Neural cell (in vitro differentiated cells): Measurements from ENCODE around the gene LDLRAD4. TPM values are rescaled to one million over a fixed set of nuclear protein-coding genes. Genes with fewer than 3 reads are reported as not detected.

Experiments
- H2AFZ ChIP-seq: fragments of 200-600, 300-800 bp; sonication (generic), shearing (Covaris generic); 2 replicates; pipeline ENCODE4 v1.6.0; 2014; ENCODE audit warnings: low read depth, mild to moderate bottlenecking, antibody characterized with exemption, low read length, moderate library complexity
- H3F3A ChIP-seq: fragments of 200-600 bp; shearing (Covaris generic); 2 replicates; pipeline ENCODE4 v1.6.1; 2016; ENCODE audit warnings: mild to moderate bottlenecking, moderate library complexity, mixed read lengths, antibody characterized with exemption, low read length; ENCODE audit not compliant: insufficient read depth, poor library complexity, severe bottlenecking
- H3K27ac ChIP-seq: fragments of 200-600, 300-800 bp; sonication (generic), shearing (Covaris generic); 2 replicates; pipeline ENCODE4 v1.5.1; 2014; ENCODE audit warnings: mild to moderate bottlenecking, low read length, moderate library complexity
- H3K27me3 ChIP-seq: fragments of 300-800, 200-600 bp; sonication (generic), shearing (Covaris generic); 2 replicates; pipeline ENCODE4 v1.6.0; 2014; ENCODE audit warnings: mild to moderate bottlenecking, low read depth, low read length, moderate library complexity; ENCODE audit not compliant: insufficient read depth
- H3K36me3 ChIP-seq: fragments of 300-800, 200-600 bp; sonication (generic), shearing (Covaris generic); 2 replicates; pipeline ENCODE4 v1.5.1; 2014; ENCODE audit warnings: mild to moderate bottlenecking, antibody characterized with exemption, low read length, moderate library complexity; ENCODE audit not compliant: insufficient read depth
- H3K4me2 ChIP-seq: fragments of 300-800, 200-600 bp; sonication (generic), shearing (Covaris generic); 2 replicates; pipeline ENCODE4 v1.6.0; 2014; ENCODE audit warnings: mild to moderate bottlenecking, low read length
- H3K4me3 ChIP-seq: fragments of 300-800, 200-600 bp; sonication (generic), shearing (Covaris generic); 2 replicates; pipeline ENCODE4 v1.5.1; 2014; ENCODE audit warnings: mild to moderate bottlenecking, low read length, moderate library complexity
- H3K79me2 ChIP-seq: fragments of 200-600 bp; shearing (Covaris generic); replicated peaks from 2 replicates; pipeline ENCODE4 v1.6.0; 2014; ENCODE audit warnings: mild to moderate bottlenecking, low read length, moderate library complexity; ENCODE audit not compliant: insufficient read depth
- H3K9ac ChIP-seq: fragments of 300-800, 200-600 bp; sonication (generic), shearing (Covaris generic); 2 replicates; pipeline ENCODE4 v1.6.1; 2016; ENCODE audit warnings: mild to moderate bottlenecking, low read length, mixed read lengths
- H3K9me2 ChIP-seq: fragments of 200-600 bp; shearing (Covaris generic); 2 replicates; pipeline ENCODE4 v1.6.1; 2016; ENCODE audit warnings: mild to moderate bottlenecking, low read length, mixed read lengths; ENCODE audit not compliant: insufficient read depth
- H3K9me3 ChIP-seq: fragments of 200-600, 300-800 bp; sonication (generic), shearing (Covaris generic); 2 replicates; pipeline ENCODE4 v1.6.1; 2016; ENCODE audit warnings: mild to moderate bottlenecking, mixed run types, low read length, moderate library complexity, mixed read lengths
- H4K20me1 ChIP-seq: fragments of 200-600 bp; shearing (Covaris generic); 2 replicates; pipeline ENCODE4 v1.6.1; 2016; ENCODE audit warnings: mild to moderate bottlenecking, mixed run types; ENCODE audit not compliant: insufficient read depth
- EP300 ChIP-seq: fragments of 450-650 bp; conservative IDR thresholded peaks from 2 replicates; pipeline ENCODE4 v1.6.1; 2014; ENCODE audit warnings: antibody characterized with exemption, mild to moderate bottlenecking, moderate library complexity; ENCODE audit not compliant: poor library complexity, severe bottlenecking
- EZH2 ChIP-seq: fragments of 200-600, 300-800 bp; shearing (Covaris generic), sonication (generic); IDR thresholded peaks from 2 replicates; pipeline ENCODE4 v1.6.1; 2014; ENCODE audit warnings: antibody characterized with exemption, low read length, borderline replicate concordance, mild to moderate bottlenecking; ENCODE audit not compliant: insufficient read depth, poor library complexity, severe bottlenecking
- MXI1 ChIP-seq: fragments of 450-650 bp; conservative IDR thresholded peaks from 2 replicates; pipeline ENCODE4 v1.6.1; 2014; ENCODE audit warnings: antibody characterized with exemption, mild to moderate bottlenecking; ENCODE audit not compliant: poor library complexity, severe bottlenecking
- POLR2AphosphoS5 ChIP-seq: IDR thresholded peaks from 2 replicates; pipeline ENCODE4 v1.6.1; 2012
- RAD21 ChIP-seq: fragments of 450-650 bp; conservative IDR thresholded peaks from 2 replicates; pipeline ENCODE4 v1.6.1; 2014; ENCODE audit warnings: antibody characterized with exemption, mild to moderate bottlenecking, moderate library complexity
- SMC3 ChIP-seq: fragments of 450-650 bp; conservative IDR thresholded peaks from 2 replicates; pipeline ENCODE4 v1.6.1; 2014; ENCODE audit warnings: antibody characterized with exemption, mild to moderate bottlenecking, moderate library complexity; ENCODE audit not compliant: poor library complexity
- TAF1 ChIP-seq: IDR thresholded peaks from 2 replicates; pipeline ENCODE4 v1.6.1; 2012; ENCODE audit warnings: low read depth
- polyA plus RNA-seq: library from polyadenylated mRNA; depleted of rRNA; stranded (reverse); fragments of >200 nt; gene quantifications from 2 replicates; pipeline ENCODE4 v1.2.3, GENCODE V29; 2014
- TF ChIP-seq, protein P1 (sequence below): fragments of 450-650 bp; IDR thresholded peaks from 2 replicates; pipeline ENCODE4 v1.5.1; 2014; ENCODE audit warnings: antibody characterized with exemption, mild to moderate bottlenecking, moderate library complexity; ENCODE audit not compliant: poor library complexity, severe bottlenecking
- TF ChIP-seq, protein P2 (sequence below): IDR thresholded peaks from 2 replicates; pipeline ENCODE4 v1.6.1; 2012; ENCODE audit warnings: borderline replicate concordance

LDLRAD4 gene
- polyA plus RNA-seq, 1 donor from 2014 or later: 3.7 TPM

DNA sequence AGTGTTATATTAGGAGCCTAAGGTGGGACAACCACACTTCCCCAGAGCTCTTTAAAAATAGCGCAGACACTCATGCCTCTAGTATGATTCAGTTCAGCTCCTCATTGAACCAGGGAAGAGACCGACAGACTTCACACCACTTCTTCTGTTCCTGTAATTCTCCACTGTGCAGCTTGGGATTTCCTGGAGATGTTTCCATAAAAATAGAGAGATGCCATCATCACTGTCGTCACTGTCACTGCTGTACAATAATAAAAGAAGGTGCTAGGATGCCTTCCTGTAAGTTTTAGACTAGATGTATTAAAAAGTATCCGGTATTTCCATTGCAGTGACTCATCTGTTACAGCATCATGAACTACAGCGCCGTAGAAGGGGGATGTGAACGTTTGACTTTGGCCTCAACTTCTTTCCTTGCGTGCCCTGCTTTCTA lies 396.9 kb downstream of the LDLRAD4 start:
- Histone ChIP-seq H3K27ac (no peak overlapping the region), H4K20me1 (no peaks in the 10 kb centered on the region), H3K9ac (no peak overlapping the region), H3K27me3 (peaks cover 6% of the 10 kb centered on the region), H3K4me2 (no peak overlapping the region), H3K9me3 (no peaks in the 10 kb centered on the region), H3K9me2 (no peaks in the 10 kb centered on the region), H3K4me3 (no peak overlapping the region), H3F3A (no peaks in the 10 kb centered on the region), H3K79me2 (no peaks in the 10 kb centered on the region), H2AFZ (no peak overlapping the region), H3K36me3 (no peaks in the 10 kb centered on the region)
- TF ChIP-seq RAD21: no peak
- no peak for TF ChIP-seq POLR2AphosphoS5
- TF ChIP-seq, protein P1, sequence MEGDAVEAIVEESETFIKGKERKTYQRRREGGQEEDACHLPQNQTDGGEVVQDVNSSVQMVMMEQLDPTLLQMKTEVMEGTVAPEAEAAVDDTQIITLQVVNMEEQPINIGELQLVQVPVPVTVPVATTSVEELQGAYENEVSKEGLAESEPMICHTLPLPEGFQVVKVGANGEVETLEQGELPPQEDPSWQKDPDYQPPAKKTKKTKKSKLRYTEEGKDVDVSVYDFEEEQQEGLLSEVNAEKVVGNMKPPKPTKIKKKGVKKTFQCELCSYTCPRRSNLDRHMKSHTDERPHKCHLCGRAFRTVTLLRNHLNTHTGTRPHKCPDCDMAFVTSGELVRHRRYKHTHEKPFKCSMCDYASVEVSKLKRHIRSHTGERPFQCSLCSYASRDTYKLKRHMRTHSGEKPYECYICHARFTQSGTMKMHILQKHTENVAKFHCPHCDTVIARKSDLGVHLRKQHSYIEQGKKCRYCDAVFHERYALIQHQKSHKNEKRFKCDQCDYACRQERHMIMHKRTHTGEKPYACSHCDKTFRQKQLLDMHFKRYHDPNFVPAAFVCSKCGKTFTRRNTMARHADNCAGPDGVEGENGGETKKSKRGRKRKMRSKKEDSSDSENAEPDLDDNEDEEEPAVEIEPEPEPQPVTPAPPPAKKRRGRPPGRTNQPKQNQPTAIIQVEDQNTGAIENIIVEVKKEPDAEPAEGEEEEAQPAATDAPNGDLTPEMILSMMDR: no peak
- TF ChIP-seq EP300: no peak
- TF ChIP-seq, protein P2, sequence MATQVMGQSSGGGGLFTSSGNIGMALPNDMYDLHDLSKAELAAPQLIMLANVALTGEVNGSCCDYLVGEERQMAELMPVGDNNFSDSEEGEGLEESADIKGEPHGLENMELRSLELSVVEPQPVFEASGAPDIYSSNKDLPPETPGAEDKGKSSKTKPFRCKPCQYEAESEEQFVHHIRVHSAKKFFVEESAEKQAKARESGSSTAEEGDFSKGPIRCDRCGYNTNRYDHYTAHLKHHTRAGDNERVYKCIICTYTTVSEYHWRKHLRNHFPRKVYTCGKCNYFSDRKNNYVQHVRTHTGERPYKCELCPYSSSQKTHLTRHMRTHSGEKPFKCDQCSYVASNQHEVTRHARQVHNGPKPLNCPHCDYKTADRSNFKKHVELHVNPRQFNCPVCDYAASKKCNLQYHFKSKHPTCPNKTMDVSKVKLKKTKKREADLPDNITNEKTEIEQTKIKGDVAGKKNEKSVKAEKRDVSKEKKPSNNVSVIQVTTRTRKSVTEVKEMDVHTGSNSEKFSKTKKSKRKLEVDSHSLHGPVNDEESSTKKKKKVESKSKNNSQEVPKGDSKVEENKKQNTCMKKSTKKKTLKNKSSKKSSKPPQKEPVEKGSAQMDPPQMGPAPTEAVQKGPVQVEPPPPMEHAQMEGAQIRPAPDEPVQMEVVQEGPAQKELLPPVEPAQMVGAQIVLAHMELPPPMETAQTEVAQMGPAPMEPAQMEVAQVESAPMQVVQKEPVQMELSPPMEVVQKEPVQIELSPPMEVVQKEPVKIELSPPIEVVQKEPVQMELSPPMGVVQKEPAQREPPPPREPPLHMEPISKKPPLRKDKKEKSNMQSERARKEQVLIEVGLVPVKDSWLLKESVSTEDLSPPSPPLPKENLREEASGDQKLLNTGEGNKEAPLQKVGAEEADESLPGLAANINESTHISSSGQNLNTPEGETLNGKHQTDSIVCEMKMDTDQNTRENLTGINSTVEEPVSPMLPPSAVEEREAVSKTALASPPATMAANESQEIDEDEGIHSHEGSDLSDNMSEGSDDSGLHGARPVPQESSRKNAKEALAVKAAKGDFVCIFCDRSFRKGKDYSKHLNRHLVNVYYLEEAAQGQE: no peak
- TF ChIP-seq MXI1: no peak
- no peak for TF ChIP-seq TAF1
- TF ChIP-seq SMC3: no peak
- no peak for TF ChIP-seq EZH2

DNA sequence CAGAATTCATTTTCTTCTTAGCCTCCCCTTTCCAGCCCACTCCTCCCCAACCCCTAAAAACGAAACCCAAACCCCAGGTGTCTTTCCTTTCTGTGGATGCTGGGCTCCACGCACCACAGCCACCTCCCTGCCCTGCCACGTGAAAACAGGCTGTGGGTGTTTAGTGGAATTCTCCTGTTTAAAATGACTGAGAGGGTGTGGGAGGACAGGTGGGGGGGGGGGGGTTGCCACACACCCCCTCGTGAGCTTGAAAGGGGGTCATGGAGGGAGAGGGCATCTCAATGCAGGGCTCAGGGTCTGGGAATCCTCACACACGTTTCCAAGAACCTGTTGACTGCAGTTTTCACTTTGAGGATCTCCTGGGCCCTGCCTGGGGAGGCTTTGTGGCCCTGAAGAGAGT lies 397.5 kb downstream of the LDLRAD4 start:
- H3F3A ChIP-seq: no peaks in the 10 kb centered on the region
- H3K9me3 ChIP-seq: no peaks in the 10 kb centered on the region
- H4K20me1 ChIP-seq: no peaks in the 10 kb centered on the region
- H3K79me2 ChIP-seq: no peaks in the 10 kb centered on the region
- no peak overlapping the region for H2AFZ ChIP-seq
- no peaks in the 10 kb centered on the region for H3K36me3 ChIP-seq
- no peak for TF ChIP-seq EZH2
- TF ChIP-seq, protein P2: no peak
- TF ChIP-seq MXI1: no peak
- H3K27ac ChIP-seq: no peak overlapping the region
- no peak overlapping the region for H3K4me3 ChIP-seq
- peaks cover under 1% of the 10 kb centered on the region for H3K27me3 ChIP-seq
- no peaks in the 10 kb centered on the region for H3K9me2 ChIP-seq
- H3K9ac ChIP-seq: no peak overlapping the region
- no peak overlapping the region for H3K4me2 ChIP-seq
